Psoas muscle (tissue), 8 donors: Measurements from ENCODE around the gene PCDH1. TPM values are rescaled to one million over a fixed set of nuclear protein-coding genes. Genes with fewer than 3 reads are reported as not detected.

Source experiments
- ATAC-seq, 4 donors: fragments of 200-7000 bp; cut with Tn5 transposase; one replicate each; pipeline ENCODE4 v1.9.1; 2020; ENCODE audit warnings: moderate library complexity in 3 of 4, mild to moderate bottlenecking in 2 of 4
- DNase-seq, 2 donors: peaks; one replicate each; pipeline ENCODE4 v3.0.0-alpha.2; 2020
- H3K27ac ChIP-seq: fragments of 200-600 bp; one replicate; pipeline ENCODE4 v1.8.0; 2022
- H3K27me3 ChIP-seq, 3 donors: fragments of 200-600 bp in 1 of 3; one replicate each; pipeline versions ENCODE4 v1.6.1 to v1.8.0; 2013 to 2022; ENCODE audit warnings: low read length in 2 of 3, mild to moderate bottlenecking in 2 of 3, moderate library complexity in 1 of 3; ENCODE audit not compliant: insufficient read depth in 3 of 3
- H3K36me3 ChIP-seq, 2 donors: fragments of 200-600 bp in 1 of 2; one replicate each; pipeline versions ENCODE4 v1.6.1 to v1.8.0; 2013 to 2022; ENCODE audit warnings: low read depth in 1 of 2, mild to moderate bottlenecking in 1 of 2, moderate library complexity in 1 of 2; ENCODE audit not compliant: insufficient read depth in 1 of 2
- H3K4me1 ChIP-seq: fragments of 200-600 bp; one replicate; pipeline ENCODE4 v1.8.0; 2022
- H3K4me3 ChIP-seq: fragments of 200-600 bp; one replicate; pipeline ENCODE4 v1.8.0; 2022; ENCODE audit warnings: mild to moderate bottlenecking
- H3K9me3 ChIP-seq: fragments of 200-600 bp; one replicate; pipeline ENCODE4 v1.8.0; 2022
- CTCF ChIP-seq: fragments of 200-600 bp; IDR thresholded peaks from one replicate; pipeline ENCODE4 v1.8.0; 2022; ENCODE audit warnings: antibody characterized with exemption
- WGBS, 3 donors: extraction: QIAGEN DNeasy Blood & Tissue Kit; methylation state at CpG; one replicate each; pipeline versions ENCODE4 v1.1.6 to v1.1.7; 2013; 5-methylcytosine and 5-hydroxymethylcytosine counted together
- intact Hi-C, 2 donors: fragments of 100-400 bp; cut with DNase I; formaldehyde crosslinking; loops; one replicate each; pipeline versions ENCODE4 v1.11.0 to v1.14.2; 2022
- polyA plus RNA-seq, 3 donors: library from polyadenylated mRNA; stranded (reverse); fragments of 200-250 nt; gene quantifications; one replicate each; pipeline ENCODE4 v1.2.3, GENCODE V29; 2013
- total RNA-seq, 4 donors: library from RNA; stranded (reverse); fragmentation: NEBNext Ultra II Directional in 2 of 4; extraction: Animal tissue kit (Norgen Biotek cat#: 25700) in 2 of 4; gene quantifications; one replicate each; pipeline versions ENCODE4 v1.2.1 to v1.2.4, GENCODE V29; 2021 to 2023
- donor health status: healthy with polysubstance abuse.
- donor health status: DM: no; HTN: no; CAD: no; lungs with moderate emphysema.
- donor health status: Bipolar disorder and iron deficiency.
- donor health status: healthy.
- donor health status: DM: yes; HTN: yes; CAD: no.
- donor health status: DM: no; HTN: no; CAD: no.
- donor health status: DM: no; HTN: no; CAD: no.
- donor health status: DM: yes; HTN: yes; CAD: no.

PCDH1 gene
- total and polyA plus RNA-seq, 7 donors, result 4.2 to 17.4 (median 10.1) TPM

GRCh38 chr5:141817631-141818030, 60.6 kb downstream of the PCDH1 start:
- DNase-seq (no peak), ATAC-seq (no peak)
- 76 to 78% (median 76%) methylated on average over 6 of the region's 6 CpGs for WGBS, 3 donors
- H3K9me3 ChIP-seq, result no peaks in the 10 kb centered on the region
- H3K27me3 ChIP-seq, result peaks cover 0 to 16% (median 0%) of the 10 kb centered on the region in 3 donors
- H3K4me3 ChIP-seq, result no peak overlapping the region
- no peak for TF ChIP-seq CTCF
- no peaks in the 10 kb centered on the region for H3K4me1 ChIP-seq
- peak overlapping the region; percentile 55 for H3K27ac ChIP-seq
- H3K36me3 ChIP-seq, result no peaks in the 10 kb centered on the region
- intact Hi-C loops, result loop anchor here in 1 of 2 donors (5.0 kb wide), 1 partner anchor 535 kb away; no protein-coding TSS in a partner anchor

GRCh38 chr5:141816598-141817399, 61.4 kb downstream of the PCDH1 start:
- intact Hi-C loops, result loop anchor here in 1 of 2 donors (5.0 kb wide), 1 partner anchor 534 kb away; no protein-coding TSS in a partner anchor
- Histone ChIP-seq H3K36me3 (no peaks in the 10 kb centered on the region), H3K27me3 (peaks cover 0 to 22% (median 2%) of the 10 kb centered on the region in 3 donors), H3K9me3 (no peaks in the 10 kb centered on the region), H3K4me3 (no peak overlapping the region), H3K27ac (peak overlapping the region; percentile 55), H3K4me1 (no peaks in the 10 kb centered on the region)
- ATAC-seq, result peak in 3 of 4 donors; percentile 29 to 38 (median 30)
- TF ChIP-seq CTCF, result no peak
- WGBS, 3 donors, result 20 to 28% (median 23%) methylated on average over 10 to 11 of the region's 11 CpGs
- no peak for DNase-seq

GRCh38 chr5:141815796-141816180, 62.4 kb downstream of the PCDH1 start:
- Histone ChIP-seq H3K4me1 (no peaks in the 10 kb centered on the region), H3K4me3 (no peak overlapping the region), H3K27me3 (peaks cover 0 to 30% (median 2%) of the 10 kb centered on the region in 3 donors), H3K36me3 (no peaks in the 10 kb centered on the region), H3K9me3 (no peaks in the 10 kb centered on the region), H3K27ac (peak overlapping the region; percentile 21)
- DNase-seq (no peak), ATAC-seq (no peak)
- WGBS, 3 donors, result 83 to 87% (median 85%) methylated on average over 3 of the region's 3 CpGs
- no peak for TF ChIP-seq CTCF
- intact Hi-C loops, result loop anchor here in 1 of 2 donors (5.0 kb wide), 1 partner anchor 533 kb away; no protein-coding TSS in a partner anchor

GRCh38 chr5:141815051-141815795, 63.0 kb downstream of the PCDH1 start:
- DNase-seq (no peak), ATAC-seq (no peak)
- peaks cover 0 to 34% (median 2%) of the 10 kb centered on the region in 3 donors for H3K27me3 ChIP-seq
- H3K4me1 ChIP-seq, result no peaks in the 10 kb centered on the region
- no peak overlapping the region for H3K4me3 ChIP-seq
- no peak overlapping the region for H3K27ac ChIP-seq
- H3K9me3 ChIP-seq, result no peaks in the 10 kb centered on the region
- intact Hi-C loops, result loop anchor here in 1 of 2 donors (5.0 kb wide), 1 partner anchor 533 kb away; no protein-coding TSS in a partner anchor
- no peaks in the 10 kb centered on the region for H3K36me3 ChIP-seq
- TF ChIP-seq CTCF, result no peak
